Neural cell (in vitro differentiated cells): ENCODE measurements around the gene MAMDC2. TPM values are rescaled to one million over a fixed set of nuclear protein-coding genes. Genes with fewer than 3 reads are reported as not detected.

Experiments used
- H2AFZ ChIP-seq: fragments of 200-600, 300-800 bp; sonication (generic), shearing (Covaris generic); 2 replicates; pipeline ENCODE4 v1.6.0; 2014; ENCODE audit warnings: low read depth, mild to moderate bottlenecking, antibody characterized with exemption, low read length, moderate library complexity
- H3F3A ChIP-seq: fragments of 200-600 bp; shearing (Covaris generic); 2 replicates; pipeline ENCODE4 v1.6.1; 2016; ENCODE audit warnings: mild to moderate bottlenecking, moderate library complexity, mixed read lengths, antibody characterized with exemption, low read length; ENCODE audit not compliant: insufficient read depth, poor library complexity, severe bottlenecking
- H3K27ac ChIP-seq: fragments of 200-600, 300-800 bp; sonication (generic), shearing (Covaris generic); 2 replicates; pipeline ENCODE4 v1.5.1; 2014; ENCODE audit warnings: mild to moderate bottlenecking, low read length, moderate library complexity
- H3K27me3 ChIP-seq: fragments of 300-800, 200-600 bp; sonication (generic), shearing (Covaris generic); 2 replicates; pipeline ENCODE4 v1.6.0; 2014; ENCODE audit warnings: mild to moderate bottlenecking, low read depth, low read length, moderate library complexity; ENCODE audit not compliant: insufficient read depth
- H3K36me3 ChIP-seq: fragments of 300-800, 200-600 bp; sonication (generic), shearing (Covaris generic); 2 replicates; pipeline ENCODE4 v1.5.1; 2014; ENCODE audit warnings: mild to moderate bottlenecking, antibody characterized with exemption, low read length, moderate library complexity; ENCODE audit not compliant: insufficient read depth
- H3K4me2 ChIP-seq: fragments of 300-800, 200-600 bp; sonication (generic), shearing (Covaris generic); 2 replicates; pipeline ENCODE4 v1.6.0; 2014; ENCODE audit warnings: mild to moderate bottlenecking, low read length
- H3K4me3 ChIP-seq: fragments of 300-800, 200-600 bp; sonication (generic), shearing (Covaris generic); 2 replicates; pipeline ENCODE4 v1.5.1; 2014; ENCODE audit warnings: mild to moderate bottlenecking, low read length, moderate library complexity
- H3K79me2 ChIP-seq: fragments of 200-600 bp; shearing (Covaris generic); replicated peaks from 2 replicates; pipeline ENCODE4 v1.6.0; 2014; ENCODE audit warnings: mild to moderate bottlenecking, low read length, moderate library complexity; ENCODE audit not compliant: insufficient read depth
- H3K9ac ChIP-seq: fragments of 300-800, 200-600 bp; sonication (generic), shearing (Covaris generic); 2 replicates; pipeline ENCODE4 v1.6.1; 2016; ENCODE audit warnings: mild to moderate bottlenecking, low read length, mixed read lengths
- H3K9me2 ChIP-seq: fragments of 200-600 bp; shearing (Covaris generic); 2 replicates; pipeline ENCODE4 v1.6.1; 2016; ENCODE audit warnings: mild to moderate bottlenecking, low read length, mixed read lengths; ENCODE audit not compliant: insufficient read depth
- H3K9me3 ChIP-seq: fragments of 200-600, 300-800 bp; sonication (generic), shearing (Covaris generic); 2 replicates; pipeline ENCODE4 v1.6.1; 2016; ENCODE audit warnings: mild to moderate bottlenecking, mixed run types, low read length, moderate library complexity, mixed read lengths
- H4K20me1 ChIP-seq: fragments of 200-600 bp; shearing (Covaris generic); 2 replicates; pipeline ENCODE4 v1.6.1; 2016; ENCODE audit warnings: mild to moderate bottlenecking, mixed run types; ENCODE audit not compliant: insufficient read depth
- CTCF ChIP-seq: fragments of 450-650 bp; IDR thresholded peaks from 2 replicates; pipeline ENCODE4 v1.5.1; 2014; ENCODE audit warnings: antibody characterized with exemption, mild to moderate bottlenecking, moderate library complexity; ENCODE audit not compliant: poor library complexity, severe bottlenecking
- EP300 ChIP-seq: fragments of 450-650 bp; conservative IDR thresholded peaks from 2 replicates; pipeline ENCODE4 v1.6.1; 2014; ENCODE audit warnings: antibody characterized with exemption, mild to moderate bottlenecking, moderate library complexity; ENCODE audit not compliant: poor library complexity, severe bottlenecking
- EZH2 ChIP-seq: fragments of 200-600, 300-800 bp; shearing (Covaris generic), sonication (generic); IDR thresholded peaks from 2 replicates; pipeline ENCODE4 v1.6.1; 2014; ENCODE audit warnings: antibody characterized with exemption, low read length, borderline replicate concordance, mild to moderate bottlenecking; ENCODE audit not compliant: insufficient read depth, poor library complexity, severe bottlenecking
- MXI1 ChIP-seq: fragments of 450-650 bp; conservative IDR thresholded peaks from 2 replicates; pipeline ENCODE4 v1.6.1; 2014; ENCODE audit warnings: antibody characterized with exemption, mild to moderate bottlenecking; ENCODE audit not compliant: poor library complexity, severe bottlenecking
- POLR2AphosphoS5 ChIP-seq: IDR thresholded peaks from 2 replicates; pipeline ENCODE4 v1.6.1; 2012
- RAD21 ChIP-seq: fragments of 450-650 bp; conservative IDR thresholded peaks from 2 replicates; pipeline ENCODE4 v1.6.1; 2014; ENCODE audit warnings: antibody characterized with exemption, mild to moderate bottlenecking, moderate library complexity
- REST ChIP-seq: IDR thresholded peaks from 2 replicates; pipeline ENCODE4 v1.6.1; 2012; ENCODE audit warnings: borderline replicate concordance
- SMC3 ChIP-seq: fragments of 450-650 bp; conservative IDR thresholded peaks from 2 replicates; pipeline ENCODE4 v1.6.1; 2014; ENCODE audit warnings: antibody characterized with exemption, mild to moderate bottlenecking, moderate library complexity; ENCODE audit not compliant: poor library complexity
- TAF1 ChIP-seq: IDR thresholded peaks from 2 replicates; pipeline ENCODE4 v1.6.1; 2012; ENCODE audit warnings: low read depth
- polyA plus RNA-seq: library from polyadenylated mRNA; depleted of rRNA; stranded (reverse); fragments of >200 nt; gene quantifications from 2 replicates; pipeline ENCODE4 v1.2.3, GENCODE V29; 2014

Gene MAMDC2
- polyA plus RNA-seq, 1 donor from 2014 or later: 0.30 TPM

- no peak overlapping the region for H2AFZ ChIP-seq
- no peaks in the 10 kb centered on the region for H3K27me3 ChIP-seq
- no peak overlapping the region for H3K27ac ChIP-seq
- H3K9me2 ChIP-seq: no peaks in the 10 kb centered on the region
- no peak overlapping the region for H3K4me2 ChIP-seq
- TF ChIP-seq CTCF (no peak), EZH2 (no peak), RAD21 (no peak), TAF1 (no peak), REST (no peak), MXI1 (no peak), SMC3 (no peak), POLR2AphosphoS5 (no peak), EP300 (no peak)
- no peaks in the 10 kb centered on the region for H4K20me1 ChIP-seq
- no peaks in the 10 kb centered on the region for H3F3A ChIP-seq
- H3K36me3 ChIP-seq: no peaks in the 10 kb centered on the region
- H3K4me3 ChIP-seq: no peak overlapping the region
- no peaks in the 10 kb centered on the region for H3K79me2 ChIP-seq
- H3K9ac ChIP-seq: no peak overlapping the region
- no peaks in the 10 kb centered on the region for H3K9me3 ChIP-seq
Observed at GRCh38 chr9:70028287-70028686, 15.4 kb upstream of the MAMDC2 start.

GRCh38 chr9:70030156-70030555 is 13.5 kb upstream of the MAMDC2 start:
- TF ChIP-seq MXI1 (no peak), REST (no peak), TAF1 (no peak), RAD21 (no peak), EZH2 (no peak), EP300 (no peak), POLR2AphosphoS5 (no peak), SMC3 (no peak), CTCF (no peak)
- H3K36me3 ChIP-seq: no peaks in the 10 kb centered on the region
- no peaks in the 10 kb centered on the region for H3K9me2 ChIP-seq
- H3K4me3 ChIP-seq: no peak overlapping the region
- H4K20me1 ChIP-seq: no peaks in the 10 kb centered on the region
- no peak overlapping the region for H3K9ac ChIP-seq
- H3K27me3 ChIP-seq: no peaks in the 10 kb centered on the region
- H2AFZ ChIP-seq: no peak overlapping the region
- no peaks in the 10 kb centered on the region for H3K79me2 ChIP-seq
- no peak overlapping the region for H3K27ac ChIP-seq
- H3K9me3 ChIP-seq: no peaks in the 10 kb centered on the region
- no peak overlapping the region for H3K4me2 ChIP-seq
- H3F3A ChIP-seq: no peaks in the 10 kb centered on the region
